HG03439 (cell line): Measurements from ENCODE around the gene AKR1B1.
"Not testable (repeated sequence)": the region's sequence is repeated elsewhere in the genome, so short reads cannot be mapped to it uniquely, and the experiment has no call there.

ENCODE experiments used
- ATAC-seq: cut with Tn5 transposase; IDR thresholded peaks from one replicate; pipeline ENCODE4 v1.9.1; 2021; ENCODE audit warnings: mild to moderate bottlenecking, moderate library complexity; ENCODE audit not compliant: unreplicated experiment

AKR1B1 gene

DNA sequence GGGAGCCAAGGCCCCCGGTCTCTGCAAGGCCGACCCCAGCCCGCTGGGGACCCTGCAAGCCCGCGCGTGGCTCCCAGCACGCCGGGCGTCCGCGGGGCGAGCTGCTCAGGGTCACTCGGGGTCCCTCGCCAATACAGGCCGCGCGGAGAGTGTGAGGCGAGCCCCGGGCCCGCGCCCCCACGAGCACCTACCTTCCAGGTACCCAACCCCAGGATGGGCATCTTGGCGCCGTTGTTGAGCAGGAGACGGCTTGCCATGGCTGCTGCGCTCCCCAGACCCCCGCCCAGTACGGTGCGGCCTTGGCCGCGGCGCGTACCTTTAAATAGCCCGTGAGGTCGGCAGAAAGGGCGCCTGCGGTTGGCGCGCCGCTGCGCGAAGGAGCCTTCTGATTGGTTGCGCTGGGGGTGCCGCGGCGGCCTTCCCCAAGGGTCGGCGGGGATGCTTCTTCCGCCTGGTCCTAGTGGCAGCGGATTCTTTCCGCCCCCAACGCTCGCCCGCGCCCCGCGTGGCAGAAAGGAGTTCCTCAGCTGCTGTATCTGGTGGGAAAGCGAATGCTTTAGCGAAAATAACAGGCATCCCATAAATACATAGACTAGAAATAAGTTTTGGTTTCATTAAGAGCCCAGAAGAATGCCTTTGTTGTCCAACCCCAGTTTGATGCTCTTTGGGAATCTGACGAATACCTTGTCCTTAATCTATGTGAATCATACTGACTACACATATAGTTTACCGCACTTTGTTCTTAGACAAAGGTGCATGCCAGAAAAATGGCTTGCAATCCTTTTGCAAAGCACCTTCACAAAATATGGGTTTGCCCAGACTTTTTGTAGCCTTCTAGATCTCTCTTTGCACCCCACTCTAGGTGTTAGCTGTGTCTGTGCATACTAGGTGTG is at the start of gene AKR1B1:
Gene AKR1B1, minus strand, starts transcription at position 295 of the 893 bp plus-strand sequence. Its CDS starts 38 bp downstream, at position 257.
- ATAC-seq = peak; percentile 96

DNA sequence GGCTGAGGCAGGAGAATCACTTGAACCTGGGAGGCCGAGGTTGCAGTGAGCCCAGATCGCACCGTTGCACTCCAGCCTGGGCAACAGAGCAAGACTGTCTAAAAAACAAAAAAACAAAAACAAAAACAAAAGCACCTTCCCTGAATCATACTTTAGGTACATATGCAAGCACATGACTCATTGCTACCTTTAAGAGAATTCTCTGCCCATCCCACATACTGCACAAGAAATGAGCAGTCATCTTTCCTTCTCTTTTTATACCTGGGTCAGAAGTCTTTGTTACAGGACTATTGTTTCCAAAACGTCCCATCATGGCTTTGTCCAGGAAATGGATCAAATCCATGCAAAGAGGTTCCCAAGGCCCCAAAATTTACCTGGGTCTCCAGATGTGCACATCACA is 47.0 kb upstream of the AKR1B1 start:
- no peak for ATAC-seq

DNA sequence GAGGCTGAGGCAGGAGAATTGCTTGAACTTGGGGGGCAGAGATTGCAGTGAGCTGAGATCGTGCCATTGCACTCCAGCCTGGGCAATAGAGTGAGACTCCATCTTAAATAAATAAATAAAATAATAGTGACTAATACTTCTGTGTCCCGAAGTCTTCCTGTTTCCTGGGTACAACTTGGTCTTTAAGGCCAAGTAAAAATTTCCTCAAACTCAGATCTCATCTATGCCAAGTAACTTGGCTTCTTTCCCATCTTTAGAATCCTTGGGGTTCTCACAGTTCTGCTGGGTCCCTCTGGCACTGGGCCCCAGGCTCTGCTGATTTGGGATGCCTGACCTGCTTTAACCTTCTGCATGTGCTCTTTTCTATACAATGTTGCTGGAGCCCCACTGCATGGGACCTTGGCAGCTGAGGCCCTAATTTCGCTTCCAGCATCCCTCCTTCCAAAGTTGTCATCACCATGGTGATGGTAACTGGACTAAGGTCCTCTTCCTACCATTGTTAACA is 45.8 kb upstream of the AKR1B1 start:
- no peak for ATAC-seq

DNA sequence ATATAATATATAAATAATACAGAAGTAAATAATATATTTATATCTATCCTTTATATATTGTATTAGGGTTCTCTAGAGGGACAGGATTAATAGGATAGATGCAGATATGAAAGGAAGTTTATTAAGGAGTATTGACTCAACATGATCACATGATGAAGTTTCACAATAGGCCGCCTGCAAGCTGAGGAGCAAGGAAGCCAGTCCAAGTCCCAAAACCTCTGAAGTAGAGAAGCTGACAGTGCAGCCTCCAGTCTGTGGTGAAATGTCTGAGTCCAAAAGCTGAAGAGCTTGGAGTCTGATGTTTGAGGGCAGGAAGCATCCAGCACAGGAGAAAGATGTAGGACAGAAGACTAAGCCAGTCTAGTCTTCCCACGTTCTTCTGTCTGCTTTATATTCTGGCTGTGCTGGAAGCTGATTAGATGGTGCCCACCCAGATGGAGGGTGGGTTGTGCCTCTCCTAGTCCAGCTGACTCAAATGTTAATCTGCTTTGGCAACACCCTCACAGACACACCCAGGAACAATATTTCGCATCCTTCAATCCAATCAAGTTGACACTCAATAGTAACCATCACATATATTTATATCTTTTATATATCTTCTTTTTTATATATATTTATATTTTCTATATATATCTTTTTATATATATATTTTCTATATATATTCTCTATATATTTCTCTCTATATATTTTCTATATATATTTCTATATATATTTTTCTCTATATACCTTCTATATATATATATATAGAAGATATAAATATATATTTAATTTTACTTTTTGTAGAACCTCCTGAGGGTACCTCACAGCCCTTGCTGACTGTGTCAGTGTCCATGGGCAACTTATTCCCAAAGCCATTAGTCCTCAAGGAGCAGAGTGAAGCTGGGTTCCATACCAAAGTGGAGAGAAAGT is 43.8 kb upstream of the AKR1B1 start:
- ATAC-seq = no peak

DNA sequence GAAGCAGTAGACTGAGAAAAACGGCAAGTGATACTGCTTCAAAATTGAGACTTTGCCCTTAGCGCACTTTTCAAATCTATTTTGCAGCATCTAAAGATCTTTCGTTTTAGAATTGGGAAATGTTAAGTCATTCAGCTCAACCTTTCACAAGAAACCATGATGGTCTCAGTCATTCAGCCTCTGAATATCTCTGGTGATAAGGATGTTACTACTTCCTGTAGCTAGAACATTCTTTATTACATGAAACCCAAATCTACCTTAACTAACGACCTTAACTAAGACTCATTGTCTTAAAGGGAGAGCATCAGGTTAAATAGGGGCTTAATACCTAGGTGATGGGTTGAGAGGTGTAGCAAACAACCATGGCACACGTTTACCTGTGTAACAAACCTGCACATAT is 42.1 kb upstream of the AKR1B1 start:
- no peak for ATAC-seq

GRCh38 chr7:134500406-134500805 is 41.5 kb upstream of the AKR1B1 start:
- no peak for ATAC-seq

DNA sequence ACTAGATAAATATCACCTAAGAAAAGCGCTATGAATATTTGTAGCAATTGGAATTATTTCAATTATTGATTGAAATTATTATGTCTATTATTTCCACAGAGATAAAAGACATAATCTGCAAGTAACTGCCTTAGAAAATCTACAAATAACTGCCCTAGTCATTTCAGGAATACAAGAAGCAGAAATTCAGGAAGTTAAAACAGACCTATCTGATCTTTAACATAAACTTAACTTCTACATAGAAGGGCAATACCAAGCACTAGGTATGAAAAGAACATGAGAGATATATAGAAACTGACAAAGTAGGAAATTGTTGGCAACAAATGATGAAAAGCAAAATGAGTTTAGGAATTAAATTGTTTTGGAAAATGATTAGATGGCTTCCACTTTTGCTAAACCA is 36.6 kb upstream of the AKR1B1 start:
- no peak for ATAC-seq

DNA sequence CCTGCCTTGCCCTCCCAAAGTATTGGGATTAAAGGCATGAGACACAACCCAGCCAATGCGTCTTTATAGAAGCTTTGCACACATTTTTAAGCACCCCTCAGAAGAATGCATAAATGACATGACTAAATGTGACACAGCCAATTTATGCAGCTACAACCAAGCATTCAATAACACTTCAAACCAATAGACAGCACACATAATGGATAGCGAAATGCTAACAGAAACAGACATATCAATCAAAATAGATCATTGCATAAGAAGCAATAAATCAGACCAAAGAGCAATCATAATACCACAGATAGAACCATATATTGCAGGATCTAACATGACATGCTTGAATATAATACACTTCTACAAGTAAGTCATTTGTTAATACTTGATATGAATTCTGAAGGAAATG is 34.2 kb upstream of the AKR1B1 start:
- ATAC-seq = no peak

- ATAC-seq = not testable (repeated sequence)
Measured at GRCh38 chr7:134487721-134488120, 28.8 kb upstream of the AKR1B1 start.

GRCh38 chr7:134485203-134485602 is 26.3 kb upstream of the AKR1B1 start:
- ATAC-seq = no peak

- no peak for ATAC-seq
Measured at GRCh38 chr7:134483296-134483695, 24.4 kb upstream of the AKR1B1 start.

DNA sequence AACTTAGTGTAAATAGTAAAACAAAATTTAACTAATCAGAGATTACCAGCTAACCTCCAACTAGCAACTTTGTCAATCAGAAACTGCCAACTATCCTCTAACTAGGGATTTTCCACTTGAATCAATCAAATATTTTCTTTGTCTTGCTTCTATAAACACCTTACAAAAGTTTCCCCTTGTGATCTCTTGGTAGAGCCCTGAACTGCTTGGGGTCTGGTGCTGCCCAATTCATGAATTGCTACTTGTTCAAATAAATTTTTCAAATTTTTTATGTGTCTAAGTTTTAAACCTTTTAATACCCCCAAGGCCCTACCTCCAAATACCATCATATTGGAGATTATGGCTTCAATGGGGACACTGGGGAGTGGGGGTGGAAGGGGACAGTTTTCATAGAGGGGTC is 24.0 kb upstream of the AKR1B1 start:
- no peak for ATAC-seq

GRCh38 chr7:134481167-134481566 is 22.3 kb upstream of the AKR1B1 start:
- no peak for ATAC-seq

GRCh38 chr7:134480730-134481129 is 21.8 kb upstream of the AKR1B1 start:
- no peak for ATAC-seq

DNA sequence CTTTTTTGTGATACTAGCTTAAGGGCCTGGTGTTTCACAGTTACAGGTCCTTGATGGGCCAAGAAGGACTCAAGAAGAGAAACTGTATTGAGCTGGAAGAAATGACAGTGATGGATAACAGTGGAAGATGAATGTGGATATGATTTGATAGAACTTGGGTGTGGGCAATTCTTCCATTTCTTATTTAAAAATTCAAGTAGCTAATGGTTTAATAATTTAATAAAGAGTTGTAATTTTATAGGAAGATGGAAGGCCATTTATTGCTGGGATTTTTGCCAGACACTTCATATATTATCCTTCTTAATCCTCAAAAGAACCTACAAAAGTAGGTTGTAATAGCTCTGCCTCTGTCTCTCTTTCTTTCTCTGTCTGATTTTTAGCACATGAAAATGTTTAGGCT is 21.3 kb upstream of the AKR1B1 start:
- no peak for ATAC-seq

- no peak for ATAC-seq
Measured at GRCh38 chr7:134478707-134479106, 19.8 kb upstream of the AKR1B1 start.

DNA sequence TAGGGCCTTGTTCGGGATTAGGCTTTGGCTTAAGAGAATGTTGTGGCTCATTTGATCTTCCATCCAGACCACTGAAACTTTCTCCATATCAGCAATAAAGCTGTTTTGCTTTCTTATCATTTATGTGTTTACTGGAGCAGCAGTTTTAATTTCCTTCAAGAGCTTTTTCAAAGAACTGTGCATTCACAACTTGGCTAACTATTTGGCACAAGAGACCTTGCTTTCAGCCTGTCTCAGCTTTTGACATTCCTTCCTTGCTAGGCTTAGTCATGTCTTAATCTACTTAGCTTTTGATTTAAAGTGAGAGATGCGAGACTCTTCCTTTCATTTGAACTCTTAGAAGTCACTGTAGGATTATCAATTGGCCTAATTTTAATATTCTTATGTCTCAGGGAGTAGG is 19.1 kb upstream of the AKR1B1 start:
- ATAC-seq = no peak

- ATAC-seq = no peak
Measured at GRCh38 chr7:134476044-134476443, 17.1 kb upstream of the AKR1B1 start.

- no peak for ATAC-seq
Measured at GRCh38 chr7:134474828-134475227, 15.9 kb upstream of the AKR1B1 start.

- ATAC-seq = no peak
Measured at GRCh38 chr7:134473861-134474291, 15.0 kb upstream of the AKR1B1 start.

DNA sequence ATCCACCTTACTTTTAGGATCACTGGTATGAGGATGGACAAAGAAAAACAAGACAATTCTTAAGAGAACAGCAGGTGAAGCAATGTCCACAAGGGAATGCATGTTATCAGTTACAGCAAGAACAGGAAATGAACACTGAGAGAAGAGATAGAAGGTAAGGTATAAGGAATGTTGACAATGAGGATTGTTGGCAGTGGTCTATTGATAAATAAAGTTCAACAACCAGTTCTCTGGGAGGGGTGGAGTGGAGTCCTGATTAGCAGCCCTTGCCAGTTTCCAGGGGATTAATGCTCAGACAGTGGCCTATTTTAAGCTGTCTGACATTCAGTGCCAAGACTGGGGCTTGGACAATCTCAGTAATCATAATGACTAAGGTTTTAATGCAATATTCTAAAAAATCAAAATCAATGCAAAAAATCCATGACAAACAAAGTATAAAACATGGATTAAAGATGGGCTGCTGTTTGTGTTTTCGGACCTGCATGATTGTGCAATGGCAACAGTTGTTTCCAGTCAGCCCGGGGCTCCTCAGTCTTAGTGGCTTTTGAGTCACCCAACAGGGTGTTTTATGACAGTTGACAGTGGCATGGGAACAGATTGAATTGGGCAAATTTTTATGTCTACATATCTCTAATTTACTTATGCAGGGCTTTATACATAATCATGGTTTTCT is 13.8 kb upstream of the AKR1B1 start:
- ATAC-seq = no peak
